ENCODE measurements around the gene FGF8.
A peak's percentile ranks its signal among the peaks of the same experiment; 100 is the strongest.

GRCh38 chr10:101779544-101780186, 3.8 kb upstream of the FGF8 start:
- TF ChIP-seq POLR2A (IDR thresholded peaks at IDR 0.05) (no peak), CTCF (IDR thresholded peaks at IDR 0.05) (peak in 2 of 3 donors; percentile 69 to 70), POLR2AphosphoS5 (IDR thresholded peaks at IDR 0.05) (no peak)

Measured in breast epithelium (tissue), 3 donors.